ENCODE measurements around the gene MRO. TPM values are rescaled to one million over a fixed set of nuclear protein-coding genes. Genes with fewer than 3 reads are reported as not detected.

MRO gene
- total RNA-seq, 1 donor from 2014 or later, result 0.18 TPM

- Histone ChIP-seq H3K36me3 (ENCODE audit: insufficient read depth, low read length) (no peaks in the 10 kb centered on the region), H3K27ac (ENCODE audit: low read depth, low read length) (no peak overlapping the region), H3K27me3 (ENCODE audit: insufficient read depth, low read length) (no peaks in the 10 kb centered on the region), H3K9ac (ENCODE audit: low read length) (no peak overlapping the region), H3K9me3 (ENCODE audit: insufficient read depth, low read depth, low read length) (no peaks in the 10 kb centered on the region), H4K20me1 (ENCODE audit: insufficient read depth, low read length) (no peaks in the 10 kb centered on the region), H3K4me3 (ENCODE audit: insufficient read depth, low read depth, low read length) (no peak overlapping the region), H2AFZ (ENCODE audit: low read depth, low read length) (no peak overlapping the region), H3K79me2 (ENCODE audit: insufficient read depth, low read length) (no peaks in the 10 kb centered on the region), H3K4me1 (ENCODE audit: insufficient read depth, low read length) (no peaks in the 10 kb centered on the region), H3K4me2 (ENCODE audit: low read length) (no peak overlapping the region)
- TF ChIP-seq EZH2 (IDR thresholded peaks at IDR 0.05; ENCODE audit: insufficient read depth, low read length) (no peak), CTCF (IDR thresholded peaks at IDR 0.05; ENCODE audit: insufficient read depth, low read depth, low read length) (no peak)
- no peak overlapping the region for H3K4me3 Mint-ChIP-seq (ENCODE audit: unreplicated experiment)
- FAIRE-seq (no peak), DNase-seq (ENCODE audit: low read depth) (no peak)
- peaks cover 2% of the 10 kb centered on the region for H3K9me3 Mint-ChIP-seq (ENCODE audit: unreplicated experiment)
- no peaks in the 10 kb centered on the region for H3K4me1 Mint-ChIP-seq (ENCODE audit: low read depth, unreplicated experiment)
- H3K36me3 Mint-ChIP-seq (ENCODE audit: low read depth, unreplicated experiment), result no peaks in the 10 kb centered on the region
- H3K27ac Mint-ChIP-seq (ENCODE audit: unreplicated experiment), result no peak overlapping the region
- peaks cover under 1% of the 10 kb centered on the region for H3K27me3 Mint-ChIP-seq (ENCODE audit: low read depth, unreplicated experiment)
Measured at GRCh38 chr18:50826027-50826426, 6.2 kb upstream of the MRO start.

DNA sequence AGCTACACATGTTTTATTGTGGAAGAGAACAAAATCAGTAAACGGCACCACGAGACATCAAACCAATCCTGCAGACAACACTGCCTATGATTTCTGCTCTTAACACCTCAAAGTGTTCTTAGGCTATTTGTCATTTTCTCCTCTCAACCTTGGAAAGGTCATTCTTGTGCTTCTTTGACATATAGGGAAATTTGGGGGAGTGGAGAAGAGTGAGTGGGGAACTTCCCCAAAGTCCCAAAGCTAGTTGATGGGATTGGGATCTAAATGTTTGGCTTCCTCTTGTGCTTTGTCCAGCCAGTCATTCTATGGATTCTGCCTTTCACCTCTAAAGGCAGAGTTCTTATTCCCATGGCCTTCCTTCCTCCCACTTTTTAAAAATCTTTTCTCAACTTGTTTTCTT is 5.8 kb upstream of the MRO start:
- H3K4me1 Mint-ChIP-seq (ENCODE audit: low read depth, unreplicated experiment), result no peaks in the 10 kb centered on the region
- H3K9me3 ChIP-seq (ENCODE audit: insufficient read depth, low read depth, low read length), result no peaks in the 10 kb centered on the region
- no peak overlapping the region for H3K27ac ChIP-seq (ENCODE audit: low read depth, low read length)
- no peaks in the 10 kb centered on the region for H3K36me3 ChIP-seq (ENCODE audit: insufficient read depth, low read length)
- H3K27me3 Mint-ChIP-seq (ENCODE audit: low read depth, unreplicated experiment), result no peaks in the 10 kb centered on the region
- no peaks in the 10 kb centered on the region for H3K79me2 ChIP-seq (ENCODE audit: insufficient read depth, low read length)
- no peak for TF ChIP-seq EZH2 (IDR thresholded peaks at IDR 0.05; ENCODE audit: insufficient read depth, low read length)
- no peak for TF ChIP-seq CTCF (IDR thresholded peaks at IDR 0.05; ENCODE audit: insufficient read depth, low read depth, low read length)
- H4K20me1 ChIP-seq (ENCODE audit: insufficient read depth, low read length), result no peaks in the 10 kb centered on the region
- H3K4me1 ChIP-seq (ENCODE audit: insufficient read depth, low read length), result no peaks in the 10 kb centered on the region
- no peak overlapping the region for H3K27ac Mint-ChIP-seq (ENCODE audit: unreplicated experiment)
- no peaks in the 10 kb centered on the region for H3K27me3 ChIP-seq (ENCODE audit: insufficient read depth, low read length)
- no peak overlapping the region for H2AFZ ChIP-seq (ENCODE audit: low read depth, low read length)
- no peak overlapping the region for H3K4me3 Mint-ChIP-seq (ENCODE audit: unreplicated experiment)
- no peak overlapping the region for H3K4me2 ChIP-seq (ENCODE audit: low read length)
- H3K9ac ChIP-seq (ENCODE audit: low read length), result no peak overlapping the region
- no peak overlapping the region for H3K4me3 ChIP-seq (ENCODE audit: insufficient read depth, low read depth, low read length)
- peaks cover 2% of the 10 kb centered on the region for H3K9me3 Mint-ChIP-seq (ENCODE audit: unreplicated experiment)
- H3K36me3 Mint-ChIP-seq (ENCODE audit: low read depth, unreplicated experiment), result no peaks in the 10 kb centered on the region
- FAIRE-seq, result no peak
- no peak for DNase-seq (ENCODE audit: low read depth)

DNA sequence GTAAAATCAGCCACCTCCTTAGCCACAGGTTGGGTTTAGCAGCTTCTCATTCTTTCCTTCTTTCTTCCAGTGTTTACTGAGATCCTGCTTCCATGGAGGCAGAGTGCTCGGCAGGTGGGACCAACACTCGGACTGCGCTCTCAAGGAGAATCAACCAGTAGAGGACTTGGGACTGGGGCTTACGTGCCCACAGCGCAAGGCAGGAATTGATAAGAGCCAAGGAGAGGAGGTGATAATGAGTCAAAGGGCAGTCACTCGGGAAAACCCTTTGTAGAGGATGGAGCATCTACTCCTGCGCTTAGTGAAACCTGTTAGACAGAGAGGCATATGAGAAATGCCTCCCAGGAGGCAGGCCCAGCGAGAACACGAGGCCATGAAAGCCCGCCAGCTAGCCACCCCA is 2.9 kb upstream of the MRO start:
- Histone ChIP-seq H4K20me1 (ENCODE audit: insufficient read depth, low read length) (no peaks in the 10 kb centered on the region), H3K4me3 (ENCODE audit: insufficient read depth, low read depth, low read length) (no peak overlapping the region), H3K36me3 (ENCODE audit: insufficient read depth, low read length) (no peaks in the 10 kb centered on the region), H3K9ac (ENCODE audit: low read length) (no peak overlapping the region), H3K4me1 (ENCODE audit: insufficient read depth, low read length) (peaks cover 11% of the 10 kb centered on the region), H3K79me2 (ENCODE audit: insufficient read depth, low read length) (no peaks in the 10 kb centered on the region), H3K9me3 (ENCODE audit: insufficient read depth, low read depth, low read length) (no peaks in the 10 kb centered on the region), H3K27me3 (ENCODE audit: insufficient read depth, low read length) (no peaks in the 10 kb centered on the region), H3K4me2 (ENCODE audit: low read length) (no peak overlapping the region), H3K27ac (ENCODE audit: low read depth, low read length) (no peak overlapping the region), H2AFZ (ENCODE audit: low read depth, low read length) (no peak overlapping the region)
- Mint-ChIP-seq H3K9me3 (ENCODE audit: unreplicated experiment) (no peaks in the 10 kb centered on the region), H3K4me1 (ENCODE audit: low read depth, unreplicated experiment) (no peaks in the 10 kb centered on the region), H3K4me3 (ENCODE audit: unreplicated experiment) (no peak overlapping the region), H3K36me3 (ENCODE audit: low read depth, unreplicated experiment) (no peaks in the 10 kb centered on the region), H3K27me3 (ENCODE audit: low read depth, unreplicated experiment) (no peaks in the 10 kb centered on the region), H3K27ac (ENCODE audit: unreplicated experiment) (no peak overlapping the region)
- no peak for DNase-seq (ENCODE audit: low read depth)
- no peak for FAIRE-seq
- TF ChIP-seq EZH2 (IDR thresholded peaks at IDR 0.05; ENCODE audit: insufficient read depth, low read length), result no peak
- TF ChIP-seq CTCF (IDR thresholded peaks at IDR 0.05; ENCODE audit: insufficient read depth, low read depth, low read length), result no peak

Measured in astrocyte (in vitro differentiated cells and primary cell).